Astrocyte of the cerebellum (primary cell): ENCODE results near the gene SPSB4.
"Not testable (repeated sequence)": the region's sequence is repeated elsewhere in the genome, so short reads cannot be mapped to it uniquely, and the experiment has no call there.

ENCODE experiments used
- DNase-seq: peaks from one replicate; pipeline ENCODE4 v3.0.0-alpha.2; 2011; ENCODE audit warnings: low read depth
- H3K4me3 ChIP-seq: 2 replicates; pipeline ENCODE4 v1.5.1; 2011; ENCODE audit warnings: mild to moderate bottlenecking, low read depth, low read length, moderate library complexity
- CTCF ChIP-seq: IDR thresholded peaks from 2 replicates; pipeline ENCODE4 v1.5.1; 2012; ENCODE audit warnings: low read length, low read depth, moderate library complexity, mild to moderate bottlenecking; ENCODE audit errors: missing control alignments
- in situ Hi-C: cut with HindIII; loops from 2 replicates; pipeline ENCODE4 v1.10.0; 2017; ENCODE audit warnings: low sequenced_read_pairs

The SPSB4 gene

GRCh38 chr3:141106842-141107241, 55.7 kb downstream of the SPSB4 start:
- TF ChIP-seq CTCF = no peak
- in situ Hi-C loops = no loop called here
- no peak for DNase-seq
- H3K4me3 ChIP-seq = no peak overlapping the region

- in situ Hi-C loops = no loop called here
- no peak overlapping the region for H3K4me3 ChIP-seq
- no peak for DNase-seq
- TF ChIP-seq CTCF = no peak
These were observed 56.9 kb downstream of the SPSB4 start for GRCh38 chr3:141108039-141108438.

- no peak for TF ChIP-seq CTCF
- in situ Hi-C loops = no loop called here
These were observed 58.6 kb downstream of the SPSB4 start for GRCh38 chr3:141109751-141110150.

GRCh38 chr3:141110322-141110721, 59.2 kb downstream of the SPSB4 start:
- no peak overlapping the region for H3K4me3 ChIP-seq
- TF ChIP-seq CTCF = no peak
- in situ Hi-C loops = no loop called here
- no peak for DNase-seq

More at GRCh38 chr3:141109751-141110150, 58.6 kb downstream of the SPSB4 start:
- no peak for DNase-seq
- H3K4me3 ChIP-seq = no peak overlapping the region

GRCh38 chr3:141111364-141112155, 60.4 kb downstream of the SPSB4 start:
- in situ Hi-C loops = no loop called here
- H3K4me3 ChIP-seq = no peak overlapping the region
- no peak for TF ChIP-seq CTCF
- DNase-seq = no peak

GRCh38 chr3:141112686-141113297, 61.6 kb downstream of the SPSB4 start:
- no peak for DNase-seq
- in situ Hi-C loops = no loop called here
- H3K4me3 ChIP-seq = no peak overlapping the region
- TF ChIP-seq CTCF = no peak

- DNase-seq, H3K4me3 ChIP-seq, in situ Hi-C loops: not testable (repeated sequence)
These were observed 62.5 kb downstream of the SPSB4 start for GRCh38 chr3:141113680-141114079.
